Colonic mucosa (tissue), 4 donors: ENCODE measurements around the gene POU2F1. TPM values are rescaled to one million over a fixed set of nuclear protein-coding genes. Genes with fewer than 3 reads are reported as not detected.

ENCODE experiments used
- DNase-seq: peaks from one replicate; pipeline ENCODE4 v3.0.0-alpha.2; 2020
- H3K27ac ChIP-seq: fragments of 200-600 bp; one replicate; pipeline ENCODE4 v1.8.0; 2021
- H3K27me3 ChIP-seq: fragments of 200-600 bp; one replicate; pipeline ENCODE4 v1.8.0; 2021
- H3K36me3 ChIP-seq: fragments of 200-600 bp; one replicate; pipeline ENCODE4 v1.8.0; 2021
- H3K4me1 ChIP-seq: fragments of 200-600 bp; one replicate; pipeline ENCODE4 v1.8.0; 2021; ENCODE audit warnings: mild to moderate bottlenecking
- H3K4me3 ChIP-seq: fragments of 200-600 bp; one replicate; pipeline ENCODE4 v1.8.0; 2021
- H3K9ac ChIP-seq, 2 donors: one replicate each; pipeline ENCODE4 v1.7.0; 2013; ENCODE audit warnings: control low read depth in 2 of 2, low read depth in 2 of 2, low read length in 2 of 2
- H3K9me3 ChIP-seq: fragments of 200-600 bp; one replicate; pipeline ENCODE4 v1.8.0; 2021
- intact Hi-C: fragments of 100-400 bp; cut with DNase I; formaldehyde crosslinking; loops from one replicate; pipeline ENCODE4 v1.14.1; 2022
- total RNA-seq, 2 donors: library from RNA; stranded (reverse); fragmentation: NEBNext Ultra II Directional in 1 of 2; extraction: Animal tissue kit (Norgen Biotek cat#: 25700) in 1 of 2; gene quantifications; one replicate each; pipeline ENCODE4 v1.2.1, GENCODE V29; 2021
- TF ChIP-seq, protein P1 (sequence below): fragments of 200-600 bp; IDR thresholded peaks from one replicate; pipeline ENCODE4 v1.8.0; 2022; ENCODE audit warnings: antibody characterized with exemption, mild to moderate bottlenecking
- donor health status: healthy.
- donor health status: DM: no; HTN: no; CAD: no.
- donor health status: DM: no; HTN: no; CAD: no.

The POU2F1 gene
- total RNA-seq, 2 donors from 2014 or later: 16.4 to 24.4 TPM

DNA sequence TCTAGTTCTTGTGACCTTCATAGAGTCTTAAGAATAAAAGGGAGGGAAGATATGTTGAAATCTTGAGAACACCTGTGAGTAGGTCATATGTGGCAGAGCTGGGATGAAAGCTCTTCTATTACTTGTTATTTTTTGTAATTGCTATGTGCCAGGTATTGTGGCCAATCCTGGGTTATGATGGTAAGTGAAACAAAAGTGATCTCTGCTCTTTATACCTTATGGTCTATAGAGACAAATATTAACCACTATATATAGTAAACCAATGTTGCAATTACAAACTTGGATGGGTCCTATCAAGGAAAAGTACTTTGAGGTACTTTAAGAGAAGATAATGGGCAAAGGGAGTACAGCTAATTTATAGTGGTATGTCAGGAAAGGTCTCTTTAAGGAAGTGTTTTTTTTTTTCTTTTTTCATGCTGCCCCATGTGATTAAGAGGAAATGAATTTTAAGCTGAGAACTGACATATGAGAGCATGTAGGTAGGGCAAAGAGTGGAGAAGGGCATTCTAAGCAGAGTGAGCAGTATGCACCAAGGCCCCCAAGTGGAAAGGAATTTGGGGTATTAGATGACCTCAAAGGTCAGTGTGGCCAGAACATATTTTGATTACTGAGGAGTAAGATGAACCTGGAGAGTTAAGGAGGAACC, 43.3 kb downstream of the POU2F1 start:
- Histone ChIP-seq H3K27me3 (no peaks in the 10 kb centered on the region), H3K4me3 (no peak overlapping the region), H3K36me3 (no peaks in the 10 kb centered on the region), H3K9ac (peak overlapping the region in 1 of 2 donors; percentile 4), H3K9me3 (no peaks in the 10 kb centered on the region), H3K4me1 (no peaks in the 10 kb centered on the region), H3K27ac (peak overlapping the region; percentile 37)
- intact Hi-C loops: no loop called here
- DNase-seq: no peak
- TF ChIP-seq, protein P1, sequence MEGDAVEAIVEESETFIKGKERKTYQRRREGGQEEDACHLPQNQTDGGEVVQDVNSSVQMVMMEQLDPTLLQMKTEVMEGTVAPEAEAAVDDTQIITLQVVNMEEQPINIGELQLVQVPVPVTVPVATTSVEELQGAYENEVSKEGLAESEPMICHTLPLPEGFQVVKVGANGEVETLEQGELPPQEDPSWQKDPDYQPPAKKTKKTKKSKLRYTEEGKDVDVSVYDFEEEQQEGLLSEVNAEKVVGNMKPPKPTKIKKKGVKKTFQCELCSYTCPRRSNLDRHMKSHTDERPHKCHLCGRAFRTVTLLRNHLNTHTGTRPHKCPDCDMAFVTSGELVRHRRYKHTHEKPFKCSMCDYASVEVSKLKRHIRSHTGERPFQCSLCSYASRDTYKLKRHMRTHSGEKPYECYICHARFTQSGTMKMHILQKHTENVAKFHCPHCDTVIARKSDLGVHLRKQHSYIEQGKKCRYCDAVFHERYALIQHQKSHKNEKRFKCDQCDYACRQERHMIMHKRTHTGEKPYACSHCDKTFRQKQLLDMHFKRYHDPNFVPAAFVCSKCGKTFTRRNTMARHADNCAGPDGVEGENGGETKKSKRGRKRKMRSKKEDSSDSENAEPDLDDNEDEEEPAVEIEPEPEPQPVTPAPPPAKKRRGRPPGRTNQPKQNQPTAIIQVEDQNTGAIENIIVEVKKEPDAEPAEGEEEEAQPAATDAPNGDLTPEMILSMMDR: no peak

DNA sequence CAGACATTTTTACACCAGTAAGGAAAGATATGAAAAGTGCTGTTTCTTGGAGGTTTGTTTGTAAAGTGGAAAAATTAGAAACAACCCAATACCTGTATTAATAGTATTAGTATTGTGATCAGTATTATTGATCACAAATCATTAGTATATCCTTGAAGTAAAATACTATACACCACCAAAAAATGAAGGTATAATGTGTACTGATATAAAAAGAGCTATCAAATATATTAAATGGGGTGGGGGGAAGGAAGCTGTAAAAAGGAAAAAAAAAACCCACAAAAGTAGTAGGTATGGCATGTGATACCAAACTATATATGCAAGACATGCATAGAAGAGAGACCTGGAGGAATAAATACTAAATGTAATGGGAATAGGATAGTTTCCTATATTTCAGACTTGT, 46.3 kb downstream of the POU2F1 start:
- H3K9ac ChIP-seq: no peak overlapping the region
- H3K4me1 ChIP-seq: no peaks in the 10 kb centered on the region
- no peaks in the 10 kb centered on the region for H3K27me3 ChIP-seq
- H3K9me3 ChIP-seq: no peaks in the 10 kb centered on the region
- H3K27ac ChIP-seq: no peak overlapping the region
- H3K36me3 ChIP-seq: no peaks in the 10 kb centered on the region
- no peak for DNase-seq
- intact Hi-C loops: loop anchor here (5.0 kb wide), 2 partner anchors 75 to 265 kb away; no protein-coding TSS in a partner anchor
- TF ChIP-seq, protein P1: no peak
- H3K4me3 ChIP-seq: no peak overlapping the region

DNA sequence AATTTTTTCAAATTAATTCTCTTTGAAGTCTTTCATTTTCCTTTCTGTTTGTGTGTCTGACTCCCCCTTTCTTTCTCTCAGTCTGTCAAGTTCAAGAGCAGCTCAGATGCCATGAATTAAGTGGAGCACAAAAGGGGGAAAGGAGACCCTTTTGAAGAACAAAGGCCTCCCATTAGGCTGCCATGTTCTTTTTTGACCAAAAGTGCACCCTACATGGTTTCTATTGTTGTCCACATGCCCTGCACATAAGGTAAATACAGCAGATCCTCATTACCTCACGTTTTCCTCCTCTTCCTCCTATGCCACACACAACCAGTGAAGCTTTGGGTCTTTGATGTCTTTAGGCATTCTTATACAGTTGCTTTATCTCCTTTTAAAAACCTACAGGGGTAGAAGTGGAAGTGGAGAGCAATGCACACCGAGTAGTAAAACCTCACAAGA, 47.7 kb downstream of the POU2F1 start:
- intact Hi-C loops: loop anchor here (2.0 to 5.0 kb wide), 3 partner anchors 74 to 264 kb away; no protein-coding TSS in a partner anchor
- Histone ChIP-seq H3K27ac (no peak overlapping the region), H3K9me3 (no peaks in the 10 kb centered on the region), H3K27me3 (no peaks in the 10 kb centered on the region), H3K4me1 (no peaks in the 10 kb centered on the region), H3K36me3 (no peaks in the 10 kb centered on the region), H3K9ac (no peak overlapping the region), H3K4me3 (no peak overlapping the region)
- TF ChIP-seq, protein P1: no peak
- DNase-seq: no peak

DNA sequence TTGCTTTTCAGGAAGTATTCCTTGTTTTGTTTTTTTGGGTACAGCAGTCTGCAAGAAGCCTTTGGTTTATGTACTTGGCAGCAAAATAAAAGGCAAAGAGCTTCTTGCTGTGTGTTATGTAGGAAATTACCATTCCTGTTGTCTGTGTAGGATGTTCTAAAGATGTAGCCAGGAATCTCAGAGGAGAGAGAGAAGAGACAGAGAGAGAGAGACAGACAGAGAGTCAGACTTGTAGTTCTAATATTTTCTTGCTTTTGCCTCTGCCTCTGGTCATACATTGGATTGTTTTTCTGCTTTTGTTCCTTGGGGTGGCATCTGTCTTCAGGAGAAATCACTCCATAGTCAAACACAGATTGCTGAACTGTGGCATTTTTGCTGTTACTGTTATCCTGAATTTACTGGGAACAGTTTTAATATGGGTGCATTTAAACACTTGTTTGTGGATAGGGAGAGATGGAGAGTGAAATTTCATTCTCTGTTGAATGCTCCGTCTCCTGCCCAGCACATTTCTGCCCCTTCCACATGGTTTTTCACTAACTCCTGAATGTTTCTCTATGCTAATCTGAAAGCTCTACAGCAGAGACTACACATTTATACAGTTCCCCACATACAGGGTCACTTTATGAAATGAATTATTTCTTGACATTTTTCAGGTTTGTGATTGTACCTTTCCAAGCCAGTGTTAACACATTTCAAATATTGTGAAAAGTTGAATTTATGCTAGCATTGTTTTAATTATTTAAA, 49.8 kb downstream of the POU2F1 start:
- H3K4me3 ChIP-seq: no peak overlapping the region
- no peaks in the 10 kb centered on the region for H3K36me3 ChIP-seq
- no peaks in the 10 kb centered on the region for H3K27me3 ChIP-seq
- DNase-seq: no peak
- H3K27ac ChIP-seq: no peak overlapping the region
- TF ChIP-seq, protein P1: no peak
- intact Hi-C loops: no loop called here
- no peak overlapping the region for H3K9ac ChIP-seq
- no peaks in the 10 kb centered on the region for H3K9me3 ChIP-seq
- no peaks in the 10 kb centered on the region for H3K4me1 ChIP-seq

DNA sequence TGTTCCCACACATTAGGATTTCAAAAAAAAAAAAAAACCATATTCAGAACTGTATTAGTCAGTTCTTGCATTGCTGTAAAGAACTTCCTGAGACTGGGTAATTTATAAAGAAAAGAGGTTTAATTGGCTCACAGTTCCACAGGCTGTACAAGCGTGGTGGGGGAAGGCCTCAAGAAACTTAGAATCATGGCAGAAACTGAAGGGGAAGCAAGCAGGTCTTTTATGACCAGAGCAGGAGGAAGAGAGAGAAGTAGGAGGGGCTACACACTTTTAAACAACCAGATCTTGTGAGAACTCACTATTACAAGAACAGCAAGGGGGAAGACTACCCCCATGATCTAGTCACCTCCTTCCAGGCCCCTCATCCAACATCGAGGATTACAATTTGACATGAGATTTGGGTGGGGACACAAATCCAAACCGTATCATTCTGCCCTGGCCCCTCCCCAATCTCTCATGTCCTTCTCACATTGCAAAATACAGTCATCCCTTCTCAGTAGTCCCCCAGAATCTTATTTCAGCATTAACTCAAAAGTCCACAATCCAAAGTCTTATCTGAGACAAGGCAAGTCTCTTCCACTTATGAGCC, 51.8 kb downstream of the POU2F1 start:
- TF ChIP-seq, protein P1: no peak
- intact Hi-C loops: no loop called here
- H3K36me3 ChIP-seq: no peaks in the 10 kb centered on the region
- no peaks in the 10 kb centered on the region for H3K9me3 ChIP-seq
- H3K9ac ChIP-seq: no peak overlapping the region
- DNase-seq: no peak
- no peak overlapping the region for H3K27ac ChIP-seq
- H3K4me3 ChIP-seq: no peak overlapping the region
- H3K4me1 ChIP-seq: no peaks in the 10 kb centered on the region
- H3K27me3 ChIP-seq: no peaks in the 10 kb centered on the region
